HG03135 (cell line): ENCODE results near the gene JUN.
A peak's percentile ranks its signal among the peaks of the same experiment; 100 is the strongest.

Source experiments
- ATAC-seq: cut with Tn5 transposase; IDR thresholded peaks from one replicate; pipeline ENCODE4 v1.9.1; 2021; ENCODE audit warnings: mild to moderate bottlenecking, moderate library complexity; ENCODE audit not compliant: unreplicated experiment

JUN gene

DNA sequence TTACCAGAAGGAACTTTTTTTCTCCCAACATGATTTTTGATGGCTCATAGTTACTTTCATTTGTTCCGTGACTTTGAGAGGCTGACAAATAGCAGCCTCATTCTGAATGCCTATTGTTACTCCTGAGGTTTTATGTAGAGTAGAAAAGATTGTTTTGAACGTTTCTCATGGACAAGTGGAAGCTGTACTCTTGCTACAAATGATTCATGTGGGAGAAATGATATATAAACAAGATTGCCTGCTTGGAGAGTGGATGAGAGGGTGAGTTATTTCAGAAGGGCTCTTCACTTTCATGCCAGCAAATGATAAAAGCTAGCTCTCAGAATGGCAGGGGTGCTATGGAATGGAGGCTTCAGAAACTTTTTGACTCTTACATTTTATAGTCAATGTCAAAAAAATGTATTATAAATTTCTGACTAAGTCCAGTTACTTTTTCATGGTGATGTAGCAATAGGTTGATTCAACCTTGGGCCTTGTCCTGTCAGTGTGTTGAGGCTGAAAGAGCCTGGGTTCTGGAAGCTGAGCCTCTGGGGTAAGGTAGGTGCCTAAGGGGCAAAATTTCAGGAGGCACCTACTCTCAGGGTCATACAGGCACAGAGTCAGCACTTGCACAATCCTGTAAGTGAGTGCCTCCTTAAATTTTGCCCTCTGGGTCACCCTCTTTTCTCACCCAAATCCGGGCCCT lies 19.4 kb downstream of the JUN start:
- ATAC-seq = no peak

DNA sequence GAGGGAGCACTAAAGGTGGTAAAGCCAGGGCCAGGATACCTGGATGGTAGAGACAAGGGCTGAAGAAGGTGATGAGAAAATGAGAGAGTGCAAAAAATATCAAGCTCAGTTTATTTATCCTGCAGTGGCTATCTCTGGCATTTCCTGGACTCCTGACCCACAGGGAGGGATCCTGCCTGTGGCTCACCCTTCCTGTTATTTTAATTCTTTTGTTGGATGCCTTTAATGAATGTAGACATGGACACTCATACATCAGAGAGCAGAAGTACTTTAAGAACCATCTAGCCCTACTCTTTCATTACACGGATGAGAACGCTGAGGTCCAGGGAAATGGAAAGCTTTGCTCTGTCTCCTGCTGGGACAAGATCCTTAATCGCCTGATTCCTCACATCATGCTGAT lies 20.6 kb downstream of the JUN start:
- no peak for ATAC-seq

GRCh38 chr1:58762806-58763205 lies 21.0 kb downstream of the JUN start:
- no peak for ATAC-seq

DNA sequence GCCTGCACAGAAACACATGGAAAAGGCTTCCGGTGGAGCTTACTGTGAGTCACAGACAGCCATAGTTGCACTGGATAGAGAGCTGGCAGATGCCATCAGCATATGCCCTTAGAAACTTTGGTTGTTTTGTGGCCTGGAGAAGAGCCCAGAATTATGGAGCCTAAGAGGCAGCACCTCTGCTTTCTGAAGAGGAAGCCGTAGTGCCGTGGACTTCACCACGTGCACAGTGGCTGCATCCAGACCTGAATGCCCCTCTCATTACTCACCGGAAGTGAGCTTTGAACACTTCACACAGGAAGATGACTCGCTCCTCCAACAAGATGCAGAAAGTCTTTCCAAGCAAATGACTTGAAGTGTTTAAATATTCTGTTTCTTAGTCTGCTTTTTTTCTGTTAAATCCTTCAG lies 28.4 kb downstream of the JUN start:
- peak; percentile 68 for ATAC-seq

DNA sequence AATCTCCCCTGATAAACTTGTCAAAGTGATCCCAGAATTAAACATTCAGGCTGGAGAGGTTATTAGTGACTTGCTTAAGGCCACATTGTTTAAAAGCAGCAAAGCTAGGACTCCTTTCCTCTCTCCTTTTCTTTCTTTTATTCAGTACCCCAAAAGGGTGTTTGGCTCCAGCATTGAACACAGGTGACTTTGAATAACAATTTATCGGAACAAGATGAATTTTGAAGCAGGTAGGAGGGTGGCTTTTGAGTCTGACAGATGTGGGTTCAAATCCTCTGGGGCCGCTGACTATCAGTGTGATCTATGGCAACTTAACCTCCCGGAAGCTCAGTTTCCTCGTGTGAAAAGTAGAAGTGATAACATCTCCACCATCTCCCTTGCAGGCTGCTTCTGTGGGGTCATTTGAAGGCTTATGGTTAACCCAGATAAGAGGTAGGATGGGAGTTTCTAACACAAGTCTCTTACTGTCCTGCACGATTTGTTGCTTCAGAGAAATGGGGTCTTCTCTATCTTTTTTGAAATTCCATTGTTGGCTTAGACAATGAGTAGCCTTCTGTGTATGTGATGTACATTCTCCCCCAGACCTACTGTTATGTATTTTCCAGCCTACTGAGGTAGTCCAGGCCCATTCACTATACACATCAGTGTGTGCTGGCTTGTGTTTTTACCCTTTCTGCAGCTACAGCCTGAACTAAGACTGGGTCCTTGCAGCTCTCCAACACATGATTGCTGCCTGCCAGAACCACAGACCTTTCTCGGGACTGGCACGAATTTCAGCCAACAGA lies 29.0 kb downstream of the JUN start:
- peak; percentile 30 for ATAC-seq

- ATAC-seq = no peak
These were observed 29.7 kb downstream of the JUN start for GRCh38 chr1:58754073-58754613.

- no peak for ATAC-seq
These were observed 30.4 kb downstream of the JUN start for GRCh38 chr1:58753431-58753866.

DNA sequence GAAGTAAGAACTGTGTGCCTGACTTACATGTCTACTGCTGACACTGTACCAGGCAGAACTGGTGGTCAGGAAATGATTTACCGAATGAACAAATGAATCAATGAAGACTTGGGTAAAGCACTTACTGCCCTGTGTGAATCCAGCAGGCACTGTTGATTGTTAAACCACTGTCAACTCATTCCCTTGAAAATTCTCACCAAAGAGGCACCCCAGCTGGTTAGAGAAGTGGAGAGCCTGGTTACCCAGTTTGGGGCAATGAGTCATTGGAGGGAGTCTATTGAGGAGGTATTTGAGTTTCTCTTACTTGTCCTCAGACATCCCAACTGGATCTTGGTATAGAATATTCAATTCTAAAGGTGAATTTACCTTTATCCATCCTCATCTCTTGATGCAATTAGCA lies 34.2 kb downstream of the JUN start:
- ATAC-seq = no peak

DNA sequence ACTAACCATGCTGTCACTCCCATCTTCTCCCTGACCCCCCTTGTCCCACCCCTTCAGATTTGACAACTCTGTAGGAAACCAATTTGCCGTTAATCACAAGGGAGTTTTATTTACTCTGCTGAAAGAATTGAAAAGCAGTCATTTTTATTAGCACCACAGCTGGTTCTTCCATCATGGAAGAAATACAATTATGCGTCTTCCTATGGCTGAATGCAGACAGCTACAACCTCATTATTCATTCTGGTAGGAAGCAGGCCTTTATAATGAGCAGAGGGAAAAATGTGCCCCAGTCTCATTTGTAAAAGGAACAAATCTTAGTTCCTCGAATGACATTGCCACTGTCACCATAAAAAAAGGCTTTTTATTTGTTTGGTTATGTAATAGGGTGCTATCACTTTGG lies 35.2 kb downstream of the JUN start:
- no peak for ATAC-seq

- no peak for ATAC-seq
These were observed 37.1 kb downstream of the JUN start for GRCh38 chr1:58746757-58747156.

GRCh38 chr1:58746182-58746581 lies 37.7 kb downstream of the JUN start:
- no peak for ATAC-seq

DNA sequence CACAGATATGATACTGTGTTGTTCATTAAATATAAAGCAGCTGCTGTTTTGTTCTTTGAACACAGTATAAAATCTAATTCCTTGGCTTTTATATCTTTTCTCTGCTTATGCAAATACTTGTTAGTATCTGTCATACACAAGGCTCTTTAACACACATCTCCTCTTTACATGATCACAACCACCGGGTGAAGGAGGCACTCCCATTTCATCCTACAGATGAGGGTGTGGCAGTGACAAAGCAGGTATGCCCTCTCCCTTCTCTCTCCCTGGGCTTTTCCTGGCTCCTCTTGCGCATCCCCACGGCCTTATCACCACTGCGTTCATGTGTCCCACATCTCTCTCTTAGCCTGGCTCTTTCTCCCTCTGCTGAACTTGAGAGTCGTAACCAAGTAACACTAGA lies 38.2 kb downstream of the JUN start:
- no peak for ATAC-seq

DNA sequence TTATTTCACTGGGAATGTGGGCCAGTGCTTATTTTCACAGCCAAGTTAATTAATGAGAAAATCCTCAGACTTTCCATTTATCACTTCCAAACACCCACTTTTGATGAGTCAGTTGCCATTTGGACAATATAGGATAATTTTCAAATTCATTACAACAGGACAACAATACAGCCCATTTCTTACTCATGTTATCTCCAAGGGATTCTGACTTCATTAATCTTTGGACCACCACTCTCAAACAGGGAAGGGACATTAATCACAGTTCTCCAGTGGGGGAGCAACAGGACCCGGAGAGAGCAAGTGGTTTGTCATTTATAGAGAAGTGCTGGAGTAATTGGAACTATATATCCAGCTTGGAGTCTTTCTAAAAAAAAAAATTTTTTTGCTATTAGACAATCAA lies 38.7 kb downstream of the JUN start:
- no peak for ATAC-seq

- no peak for ATAC-seq
These were observed 41.9 kb downstream of the JUN start for GRCh38 chr1:58741678-58742553.

- ATAC-seq = no peak
These were observed 43.9 kb downstream of the JUN start for GRCh38 chr1:58739856-58740466.

DNA sequence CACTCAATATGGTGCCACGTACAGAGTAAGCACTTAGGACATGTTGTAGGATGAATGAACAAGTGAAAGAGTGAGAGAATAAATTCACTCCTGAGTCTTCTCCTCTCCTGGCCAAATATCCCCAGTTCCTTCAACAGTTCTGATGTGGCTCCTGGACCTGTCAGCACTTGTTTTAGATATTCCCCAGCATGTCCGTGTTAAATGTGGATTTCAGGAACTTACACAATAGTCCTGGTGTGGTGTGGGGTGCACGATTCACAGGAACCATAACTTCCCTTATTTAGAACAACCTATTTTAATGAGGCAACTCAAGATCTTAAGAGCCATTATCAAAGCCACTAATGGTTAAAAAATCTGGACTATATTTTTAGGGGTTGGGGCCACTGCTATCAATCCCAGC lies 45.0 kb downstream of the JUN start:
- no peak for ATAC-seq

DNA sequence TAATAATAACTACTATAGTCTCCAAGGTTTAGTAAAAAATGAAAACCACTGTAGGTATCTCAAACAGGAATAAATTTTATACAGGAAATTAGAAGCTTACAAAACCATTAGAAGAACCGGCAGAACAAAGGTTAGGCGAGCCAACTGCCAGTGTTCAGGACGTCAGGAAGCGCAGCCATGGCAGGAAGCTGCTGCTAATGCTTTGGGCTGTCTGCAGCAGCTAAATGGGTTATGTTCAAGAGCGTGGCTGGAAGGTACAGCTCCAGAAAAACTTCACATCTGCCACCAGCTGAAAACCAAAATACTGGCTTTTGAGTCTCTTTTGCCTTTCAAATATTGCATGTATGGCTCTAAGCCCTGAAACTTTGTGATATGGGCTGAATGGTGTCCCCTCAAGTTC lies 48.3 kb downstream of the JUN start:
- ATAC-seq = no peak

DNA sequence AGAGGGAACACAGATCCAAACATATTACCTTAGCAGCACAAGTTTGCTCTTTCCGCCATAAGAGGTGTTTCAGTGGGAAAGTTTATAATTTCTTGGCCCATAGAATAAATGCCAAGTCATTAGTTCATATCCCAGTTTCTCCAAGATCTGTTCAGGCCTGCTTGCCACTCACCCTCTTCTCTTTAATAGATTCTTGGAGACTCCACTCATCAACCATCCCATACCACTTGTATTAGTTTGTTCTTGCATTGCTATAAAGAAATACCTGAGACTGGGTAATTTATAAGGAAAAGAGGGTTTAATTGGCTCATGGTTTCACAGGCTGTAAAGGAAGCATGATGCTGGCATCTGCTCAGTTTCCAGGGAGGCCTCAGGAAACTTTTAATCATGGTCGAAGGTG lies 49.2 kb downstream of the JUN start:
- ATAC-seq = no peak

DNA sequence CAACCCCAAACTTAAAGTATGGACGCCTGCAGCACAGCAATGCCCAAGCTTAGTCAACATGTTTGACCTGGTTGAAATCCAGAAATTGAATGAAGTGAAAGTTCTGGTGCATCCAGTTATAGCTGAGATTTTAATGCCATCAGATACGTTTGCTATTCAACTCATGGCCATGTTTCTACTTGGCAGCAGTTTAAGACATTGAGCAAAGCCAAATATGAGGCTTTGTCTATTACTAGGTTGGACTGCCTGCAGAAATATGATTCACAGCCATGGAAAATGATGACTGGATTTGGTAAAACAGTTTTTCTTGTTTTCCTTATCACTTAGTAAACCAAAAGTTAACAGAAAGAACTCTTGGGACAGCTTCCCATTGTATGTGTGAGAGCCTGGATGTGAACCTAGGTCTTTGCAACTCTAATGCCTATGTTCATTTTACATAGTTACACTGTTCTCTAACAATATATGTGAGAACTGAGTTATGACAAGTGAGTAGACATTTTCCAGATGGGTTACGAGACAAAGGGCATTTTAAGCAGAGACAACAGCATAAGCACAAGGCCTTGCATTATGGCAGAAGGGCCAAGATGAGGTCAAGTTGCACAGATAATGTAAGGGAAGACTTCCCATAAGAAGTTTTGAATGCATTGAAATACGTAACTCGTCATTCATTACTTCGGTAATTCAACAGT lies 51.6 kb downstream of the JUN start:
- no peak for ATAC-seq
